GM21529 (cell line): ENCODE results near the gene CGRRF1.
A peak's percentile ranks its signal among the peaks of the same experiment; 100 is the strongest.

Experiments used
- ATAC-seq: cut with Tn5 transposase; IDR thresholded peaks from one replicate; pipeline ENCODE4 v1.9.1; 2021; ENCODE audit not compliant: unreplicated experiment

The CGRRF1 gene

GRCh38 chr14:54489318-54489683 is 20.4 kb upstream of the CGRRF1 start:
- ATAC-seq, result peak; percentile 22

- ATAC-seq, result no peak
Measured at GRCh38 chr14:54489731-54490444, 19.8 kb upstream of the CGRRF1 start.

GRCh38 chr14:54490445-54491175 is 19.1 kb upstream of the CGRRF1 start:
- no peak for ATAC-seq

GRCh38 chr14:54493293-54493692 is 16.4 kb upstream of the CGRRF1 start:
- ATAC-seq, result no peak

- no peak for ATAC-seq
Measured at GRCh38 chr14:54497224-54497623, 12.5 kb upstream of the CGRRF1 start.

GRCh38 chr14:54498095-54498531 is 11.6 kb upstream of the CGRRF1 start:
- no peak for ATAC-seq

GRCh38 chr14:54498579-54498978 is 11.1 kb upstream of the CGRRF1 start:
- no peak for ATAC-seq

GRCh38 chr14:54500744-54501143 is 9.0 kb upstream of the CGRRF1 start:
- ATAC-seq, result no peak

- ATAC-seq, result no peak
Measured at GRCh38 chr14:54501480-54501879, 8.2 kb upstream of the CGRRF1 start.

- no peak for ATAC-seq
Measured at GRCh38 chr14:54502602-54503001, 7.1 kb upstream of the CGRRF1 start.

GRCh38 chr14:54503486-54503885 is 6.2 kb upstream of the CGRRF1 start:
- ATAC-seq, result no peak

- no peak for ATAC-seq
Measured at GRCh38 chr14:54512393-54512792, 2.7 kb downstream of the CGRRF1 start.

- no peak for ATAC-seq
Measured at GRCh38 chr14:54515670-54516069, 6.0 kb downstream of the CGRRF1 start.

- ATAC-seq, result no peak
Measured at GRCh38 chr14:54516709-54517108, 7.0 kb downstream of the CGRRF1 start.

GRCh38 chr14:54524410-54524809 is 14.7 kb downstream of the CGRRF1 start:
- no peak for ATAC-seq

- ATAC-seq, result no peak
Measured at GRCh38 chr14:54528973-54529372, 19.3 kb downstream of the CGRRF1 start.

- no peak for ATAC-seq
Measured at GRCh38 chr14:54529811-54530210, 20.1 kb downstream of the CGRRF1 start.

GRCh38 chr14:54532111-54533012 is 22.7 kb downstream of the CGRRF1 start:
- ATAC-seq, result peak; percentile 94

- ATAC-seq, result peak; percentile 10
Measured at GRCh38 chr14:54533100-54533499, 23.4 kb downstream of the CGRRF1 start.

- no peak for ATAC-seq
Measured at GRCh38 chr14:54535126-54535525, 25.4 kb downstream of the CGRRF1 start.

GRCh38 chr14:54535646-54536045 is 25.9 kb downstream of the CGRRF1 start:
- no peak for ATAC-seq

- no peak for ATAC-seq
Measured at GRCh38 chr14:54537651-54538050, 27.9 kb downstream of the CGRRF1 start.
